Raji (cell line): ENCODE results near the gene ADAT2.

Source experiments
- POLR2A ChIP-seq: IDR thresholded peaks from 2 replicates; pipeline ENCODE4 v1.6.1; 2011; ENCODE audit warnings: low read depth, low read length, control low read depth; ENCODE audit not compliant: insufficient read depth

Gene ADAT2

DNA sequence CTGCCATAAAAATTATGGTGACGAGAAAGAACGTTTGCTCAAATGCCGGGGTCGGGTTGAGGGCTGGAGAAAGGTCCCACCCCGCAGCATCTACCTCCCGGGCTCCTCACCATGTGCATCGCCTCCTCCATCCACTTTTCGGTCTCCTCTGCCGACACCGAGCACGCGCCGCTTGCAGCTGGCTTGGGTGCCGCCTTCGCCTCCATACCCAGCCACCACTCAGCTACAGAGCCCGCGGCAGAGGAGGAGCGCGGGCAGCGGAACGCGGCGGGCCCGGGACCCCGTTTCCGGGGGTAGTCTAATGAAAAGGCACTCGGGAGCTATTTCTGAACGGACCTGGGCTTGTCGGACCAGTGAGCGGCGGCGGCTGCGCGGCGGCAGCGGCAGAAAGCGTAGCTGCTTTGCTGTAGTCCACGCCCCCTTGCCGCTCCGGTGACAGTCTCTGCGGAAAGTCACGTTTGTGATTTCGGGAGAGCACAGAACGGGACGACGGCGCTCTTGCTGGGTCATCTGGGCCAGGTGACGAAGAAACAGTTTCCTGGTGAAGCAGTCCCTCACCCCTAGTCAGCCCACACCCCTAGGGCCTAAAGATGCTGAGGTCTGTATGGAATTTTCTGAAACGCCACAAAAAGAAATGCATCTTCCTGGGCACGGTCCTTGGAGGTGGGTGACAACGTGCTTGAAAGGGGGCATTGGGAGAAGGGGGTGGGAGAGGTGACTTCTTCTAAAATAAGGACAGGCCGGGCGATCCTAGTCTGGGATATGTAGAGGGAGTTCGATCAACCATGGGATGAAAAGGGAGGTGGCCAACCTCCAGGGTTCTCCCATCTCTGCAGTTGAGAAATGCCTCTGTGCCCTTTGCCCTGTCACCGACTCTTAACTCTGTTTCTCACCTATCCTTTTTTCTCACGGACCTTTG, at the start of gene ADAT2, which contains the start of gene PEX3:
Gene ADAT2 (minus strand): TSS at position 243 of the 919 bp plus-strand sequence. CDS start 37 bp downstream, at position 206.
Gene PEX3 (plus strand): TSS at position 353 of the 919 bp plus-strand sequence. CDS start 238 bp downstream, at position 591.
- TF ChIP-seq POLR2A: peak; percentile 89

DNA sequence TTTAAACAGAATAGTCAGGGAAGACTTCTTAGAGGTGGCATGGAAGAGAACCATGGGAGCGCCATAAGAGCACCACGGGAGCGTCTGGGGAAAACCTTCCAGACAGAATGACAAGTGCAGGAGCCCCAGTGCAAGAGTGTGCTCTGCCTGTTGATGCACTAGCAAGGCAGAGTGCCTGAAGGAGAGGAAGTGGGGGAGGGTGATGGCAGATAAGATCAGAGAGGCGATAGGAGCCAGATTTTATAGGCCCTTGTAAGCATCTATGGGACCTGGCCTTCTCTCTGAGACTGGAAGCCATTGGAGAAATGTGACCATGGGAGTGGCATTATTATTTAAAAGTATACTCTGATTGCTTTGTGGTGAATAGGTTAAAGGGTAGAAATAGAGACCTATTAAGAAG, 47.9 kb upstream of the ADAT2 start:
- TF ChIP-seq POLR2A: no peak

DNA sequence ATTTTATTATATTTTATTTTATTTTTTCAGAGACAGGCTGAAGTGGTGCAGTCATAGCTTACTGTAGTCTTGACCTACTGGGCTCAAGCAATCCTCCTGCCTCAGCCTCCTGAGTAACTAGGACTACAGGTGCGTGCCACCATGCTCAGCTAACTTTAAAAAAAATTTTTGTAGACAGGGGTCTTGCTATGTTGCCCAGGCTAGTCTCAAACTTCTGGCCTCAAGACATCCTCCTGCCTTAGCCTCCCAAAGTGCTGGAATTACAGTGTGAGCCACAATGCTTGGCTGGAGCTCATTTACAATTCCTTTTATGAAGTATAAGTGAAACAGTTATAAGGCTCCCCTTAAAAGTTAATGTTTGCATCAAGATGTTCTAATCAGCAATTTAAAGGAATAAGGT, 46.5 kb upstream of the ADAT2 start:
- no peak for TF ChIP-seq POLR2A

DNA sequence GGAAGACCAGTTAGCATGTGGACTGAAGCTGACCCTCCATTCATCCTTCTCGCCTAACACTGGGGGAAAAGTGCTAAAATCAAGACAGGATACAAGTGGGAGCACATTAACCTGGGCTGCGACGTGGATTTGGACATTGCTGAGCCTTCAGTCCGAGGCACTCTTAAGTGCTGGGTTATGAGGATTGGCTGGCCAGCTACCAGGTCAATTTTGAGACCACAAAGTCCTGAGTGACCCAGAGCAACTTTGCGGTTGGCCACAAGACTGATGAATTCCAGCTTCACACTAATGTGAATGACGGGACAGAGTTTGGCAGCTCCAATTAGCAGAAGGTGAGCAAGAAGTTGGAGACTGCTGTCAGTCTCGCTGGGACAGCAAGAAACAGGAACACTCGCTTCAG, 40.3 kb upstream of the ADAT2 start:
- no peak for TF ChIP-seq POLR2A

DNA sequence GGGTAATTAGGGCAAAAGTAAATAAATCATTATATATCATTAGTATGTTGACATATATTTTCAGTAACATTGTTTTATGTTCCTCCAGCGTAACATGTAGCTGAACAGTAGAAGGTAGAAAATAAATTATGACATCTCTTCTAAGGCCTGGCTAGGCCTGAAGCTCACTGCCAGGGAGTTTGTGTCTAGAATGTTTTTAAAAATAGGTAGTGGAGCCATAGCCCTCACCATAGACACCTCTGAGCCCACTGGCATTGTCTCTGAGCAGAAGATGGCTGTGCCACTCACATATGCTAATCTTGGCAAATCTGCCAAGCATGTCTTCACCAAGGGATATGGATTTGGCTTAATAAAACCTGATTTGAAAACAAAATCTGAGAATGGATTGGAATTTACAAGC, 39.7 kb upstream of the ADAT2 start:
- no peak for TF ChIP-seq POLR2A

DNA sequence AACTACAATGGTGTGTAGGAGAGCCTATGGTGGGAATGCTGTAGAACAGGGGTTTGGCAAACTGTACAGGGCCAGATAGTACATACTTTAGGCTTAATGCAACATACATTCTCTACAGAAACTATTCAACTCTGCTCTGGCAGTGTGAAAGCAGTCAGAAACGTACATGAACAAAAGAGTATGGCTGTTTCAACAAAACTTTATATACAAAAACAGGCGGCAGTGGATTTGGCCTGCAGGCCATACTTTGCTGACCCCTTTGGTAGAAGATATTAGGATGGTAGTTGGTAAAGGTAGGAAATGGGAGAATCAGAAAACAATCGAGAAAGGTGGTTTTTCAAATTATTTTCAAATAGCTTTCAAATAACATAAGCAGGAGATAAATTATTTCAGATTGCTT, 36.3 kb upstream of the ADAT2 start:
- no peak for TF ChIP-seq POLR2A

DNA sequence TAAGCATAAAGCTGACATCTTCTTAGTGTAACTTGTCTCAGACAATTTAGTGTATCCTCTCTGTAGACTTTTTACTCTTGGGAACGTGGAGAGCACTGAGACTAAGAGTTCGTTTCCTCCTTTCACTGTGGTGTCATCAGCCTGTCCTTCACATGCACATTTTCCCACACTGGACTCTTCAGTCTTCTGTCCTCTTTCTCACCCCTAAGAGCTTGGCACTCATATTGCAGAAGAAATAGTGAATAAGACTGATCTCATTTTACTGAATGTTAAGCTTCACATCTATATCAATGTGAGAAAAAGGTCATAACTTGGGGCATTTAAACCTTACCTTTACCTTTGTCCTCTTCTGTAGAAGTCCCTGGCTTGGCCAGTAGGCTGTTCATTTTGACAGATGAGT, 35.5 kb upstream of the ADAT2 start:
- no peak for TF ChIP-seq POLR2A

DNA sequence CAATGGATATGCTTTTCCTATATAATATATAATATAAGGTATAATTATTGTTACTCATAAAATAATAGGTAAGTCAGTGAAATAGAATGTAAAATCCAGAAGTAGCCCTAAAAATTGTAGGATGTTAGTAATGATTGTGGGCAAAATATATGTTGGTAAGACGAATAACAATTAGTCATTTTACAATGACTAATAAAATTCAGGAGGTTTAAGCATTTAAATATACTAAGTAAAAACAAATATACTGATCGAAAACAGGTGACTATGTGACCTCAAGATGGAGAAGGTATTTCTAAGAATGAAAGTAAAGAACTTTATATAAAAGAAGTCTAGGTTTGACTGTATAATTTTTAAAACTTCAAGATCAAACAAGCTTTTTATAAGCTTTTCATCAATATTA, 32.1 kb upstream of the ADAT2 start:
- no peak for TF ChIP-seq POLR2A

DNA sequence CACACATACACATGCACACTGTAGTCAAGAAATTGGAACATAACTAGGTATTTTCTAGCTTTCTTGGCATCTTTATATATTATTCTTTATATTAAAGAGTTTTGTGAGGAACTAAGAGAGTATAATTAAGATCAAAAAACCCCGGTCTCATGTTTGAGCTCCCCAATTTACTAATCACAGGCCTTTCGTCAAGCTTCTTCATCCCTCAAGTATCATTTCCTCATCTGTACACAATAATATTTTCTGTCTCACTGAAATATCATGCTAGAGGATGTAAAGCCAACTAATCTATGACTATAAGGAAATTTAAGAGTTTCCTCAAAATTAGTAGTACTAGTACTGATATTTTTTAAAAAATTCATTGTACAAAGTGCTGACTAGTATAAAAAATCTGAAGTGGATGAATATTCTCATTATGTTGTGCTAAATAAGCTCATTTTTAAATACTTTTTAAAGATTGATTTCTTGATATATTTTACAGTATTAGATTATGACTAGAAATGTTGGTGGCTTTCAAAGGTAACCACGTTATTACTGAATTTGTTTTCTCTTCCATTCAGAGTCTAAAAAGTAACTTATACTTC, 28.1 kb upstream of the ADAT2 start:
- TF ChIP-seq POLR2A: no peak

DNA sequence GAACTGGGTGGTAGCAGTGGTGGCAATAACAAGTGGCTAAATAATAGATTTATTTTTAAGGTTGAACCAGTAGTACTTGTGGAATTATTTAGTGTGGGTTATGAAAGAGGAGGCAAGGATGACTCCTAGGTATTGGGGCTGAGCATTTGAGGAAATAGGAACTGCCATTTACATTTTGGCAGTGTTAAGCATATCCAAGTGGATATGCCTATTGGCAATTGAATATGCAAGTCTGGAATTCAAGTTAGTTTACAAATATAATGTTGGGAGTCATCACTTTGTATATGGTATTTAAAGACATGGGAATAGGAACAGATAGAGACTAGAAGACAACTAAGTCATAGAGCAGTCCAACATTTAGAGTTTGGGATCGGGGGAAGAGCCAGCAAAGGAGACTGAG, 26.1 kb upstream of the ADAT2 start:
- no peak for TF ChIP-seq POLR2A

DNA sequence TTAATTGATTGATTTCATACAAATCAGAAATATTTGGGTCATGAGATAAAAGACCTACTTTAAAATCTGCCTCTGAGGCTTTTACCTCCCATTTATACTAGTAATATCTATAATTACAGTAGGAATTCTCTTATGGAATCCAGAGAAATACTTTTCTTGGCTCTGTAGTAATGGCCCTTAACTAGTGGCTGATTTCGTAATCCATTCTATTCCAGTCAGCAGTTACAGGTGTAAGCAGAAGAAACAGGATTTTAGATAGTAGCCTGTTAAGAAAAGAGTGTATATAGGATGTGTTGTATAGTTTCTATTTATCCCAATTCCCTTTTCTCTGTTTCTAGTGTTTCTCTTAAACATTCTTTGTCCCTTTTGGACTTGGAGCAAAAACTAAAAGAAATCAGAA, 21.3 kb upstream of the ADAT2 start:
- TF ChIP-seq POLR2A: no peak

DNA sequence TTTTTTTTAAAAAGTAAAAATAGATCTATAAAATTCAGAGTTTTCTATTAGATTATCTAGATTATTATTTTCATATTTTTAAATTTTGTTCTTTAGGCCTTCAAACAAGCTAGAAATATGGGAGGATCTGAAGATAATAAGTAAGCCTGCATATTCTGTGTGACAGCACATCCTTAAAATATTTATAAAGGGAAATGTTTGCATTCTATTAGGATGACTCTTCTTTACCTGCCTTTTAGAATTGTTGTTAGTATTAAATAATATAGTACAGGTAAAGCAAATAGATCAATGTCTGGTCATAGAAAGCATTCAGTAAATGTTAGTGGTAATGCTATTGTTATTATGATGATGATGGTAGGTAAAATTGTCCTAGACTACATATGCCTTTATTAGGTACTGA, 17.5 kb upstream of the ADAT2 start:
- no peak for TF ChIP-seq POLR2A

DNA sequence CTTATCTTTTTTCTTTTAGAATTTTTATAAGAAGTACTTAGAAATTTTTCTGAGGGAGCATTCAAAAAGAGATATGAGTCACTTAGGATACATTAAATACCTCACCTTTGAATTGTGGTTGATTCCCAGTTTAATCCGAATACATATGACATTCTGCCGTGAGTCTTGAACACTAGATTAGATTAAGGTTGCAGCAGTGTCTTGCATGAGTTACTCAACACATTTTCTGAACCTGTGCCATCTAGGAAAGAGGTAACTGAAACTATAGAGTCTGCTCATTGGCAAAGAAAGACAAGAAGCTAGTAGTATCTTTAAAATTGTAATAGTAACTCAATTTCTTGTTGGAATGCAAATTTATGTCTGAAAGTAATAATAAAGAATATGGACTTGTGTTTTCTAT, 15.1 kb upstream of the ADAT2 start:
- TF ChIP-seq POLR2A: no peak

DNA sequence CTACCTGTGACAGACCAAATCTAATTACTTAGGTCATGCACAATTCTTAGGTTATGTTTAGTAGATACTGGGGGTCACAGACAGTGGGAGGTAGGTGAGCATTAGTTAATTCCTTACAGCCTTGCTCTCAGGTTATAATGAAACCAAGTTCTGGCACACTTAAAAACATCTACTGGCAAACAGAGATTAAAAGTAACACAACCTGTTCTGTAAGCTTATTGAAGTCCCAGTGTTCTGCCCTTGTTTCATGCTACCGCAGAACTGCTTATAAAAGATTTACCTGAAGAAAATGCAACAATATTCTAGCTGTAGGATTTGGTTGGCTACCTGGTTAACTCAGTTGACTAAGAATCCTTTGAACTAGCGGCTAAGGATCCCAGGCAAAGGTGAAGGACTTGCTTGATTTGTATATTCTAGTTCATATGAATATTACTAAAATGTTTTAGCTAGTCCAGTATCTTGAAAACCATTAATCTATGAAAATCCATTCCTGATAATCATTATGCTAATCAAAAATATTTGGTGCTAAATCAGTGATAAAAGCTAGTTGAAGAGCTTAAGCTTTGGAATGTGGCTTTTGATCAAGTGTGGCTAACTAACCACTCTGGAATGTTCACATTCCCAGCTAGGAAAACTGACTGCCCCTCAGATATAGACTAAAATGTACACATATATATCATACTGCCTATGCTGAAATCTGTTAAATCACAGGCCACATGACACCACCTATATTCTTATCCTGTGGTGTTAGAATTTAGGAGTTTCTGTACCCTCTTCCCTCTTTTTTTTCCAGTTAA, 7.3 kb upstream of the ADAT2 start:
- no peak for TF ChIP-seq POLR2A

DNA sequence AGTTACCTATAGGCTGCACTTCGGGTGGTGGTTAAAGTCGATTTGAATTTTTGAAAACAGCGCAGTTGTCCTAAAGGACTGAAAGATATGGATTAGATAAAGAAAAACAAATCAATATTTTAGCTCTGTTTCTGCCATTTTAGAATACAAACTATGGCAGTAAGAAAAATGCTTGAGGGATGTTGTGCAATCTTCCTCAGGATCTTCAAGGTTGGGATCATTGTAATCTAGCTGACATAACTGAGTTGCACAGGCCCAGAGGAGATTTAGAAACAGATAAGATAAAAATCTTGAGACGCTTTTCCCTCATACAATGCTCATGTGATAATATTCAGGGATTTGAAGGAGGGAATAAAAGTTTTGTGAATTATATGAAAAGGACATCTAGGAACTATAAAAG, 1.0 kb upstream of the ADAT2 start:
- TF ChIP-seq POLR2A: no peak
